Thoracic aorta (tissue), 2 donors: ENCODE data around the gene TBX4. TPM values are rescaled to one million over a fixed set of nuclear protein-coding genes. Genes with fewer than 3 reads are reported as not detected.

Source experiments
- ATAC-seq: fragments of 150-250 bp; one replicate; pipeline ENCODE4 v1.8.0; 2017; ENCODE audit warnings: low read depth; ENCODE audit not compliant: insufficient number of reproducible peaks, low FRiP score
- DNase-seq: peaks from one replicate; pipeline ENCODE4 v3.0.0-alpha.2; 2020; ENCODE audit warnings: low spot score
- H3K27ac ChIP-seq, 2 donors: fragments of 200-600 bp; sonication (generic); 1 replicate in 1 of 2; 2 replicates in 1 of 2; pipeline ENCODE4 v1.5.1; 2016; ENCODE audit warnings: mild to moderate bottlenecking in 2 of 2, moderate library complexity in 2 of 2
- H3K27me3 ChIP-seq: fragments of 200-600 bp; sonication (generic); replicated peaks from 2 replicates; pipeline ENCODE4 v1.6.0; 2016; ENCODE audit warnings: mild to moderate bottlenecking; ENCODE audit not compliant: insufficient read depth
- H3K36me3 ChIP-seq: fragments of 200-600 bp; sonication (generic); one replicate; pipeline ENCODE4 v1.5.1; 2016
- H3K4me1 ChIP-seq, 2 donors: fragments of 200-600 bp; sonication (generic); 1 replicate in 1 of 2; 2 replicates in 1 of 2; pipeline versions ENCODE4 v1.5.1 to v1.6.0; 2016; ENCODE audit warnings: low read depth in 2 of 2, mild to moderate bottlenecking in 1 of 2; ENCODE audit not compliant: control insufficient read depth in 1 of 2
- H3K4me3 ChIP-seq: fragments of 200-600 bp; sonication (generic); 2 replicates; pipeline ENCODE4 v1.5.1; 2016; ENCODE audit warnings: mild to moderate bottlenecking
- H3K9me3 ChIP-seq: fragments of 200-600 bp; sonication (generic); 2 replicates; pipeline ENCODE4 v1.5.1; 2016
- total RNA-seq, 2 donors: library from RNA; depleted of rRNA; stranded (reverse); fragments of >200 nt; gene quantifications; one replicate each; pipeline versions ENCODE4 v1.1.0 to v1.2.3, GENCODE V29; 2016
- TF ChIP-seq, protein P1 (sequence below): fragments of 200-600 bp; sonication (generic); IDR thresholded peaks from one replicate; pipeline ENCODE4 v1.5.1; 2019; ENCODE audit warnings: antibody characterized with exemption

The TBX4 gene
- total RNA-seq, 2 donors from 2014 or later: not detected

DNA sequence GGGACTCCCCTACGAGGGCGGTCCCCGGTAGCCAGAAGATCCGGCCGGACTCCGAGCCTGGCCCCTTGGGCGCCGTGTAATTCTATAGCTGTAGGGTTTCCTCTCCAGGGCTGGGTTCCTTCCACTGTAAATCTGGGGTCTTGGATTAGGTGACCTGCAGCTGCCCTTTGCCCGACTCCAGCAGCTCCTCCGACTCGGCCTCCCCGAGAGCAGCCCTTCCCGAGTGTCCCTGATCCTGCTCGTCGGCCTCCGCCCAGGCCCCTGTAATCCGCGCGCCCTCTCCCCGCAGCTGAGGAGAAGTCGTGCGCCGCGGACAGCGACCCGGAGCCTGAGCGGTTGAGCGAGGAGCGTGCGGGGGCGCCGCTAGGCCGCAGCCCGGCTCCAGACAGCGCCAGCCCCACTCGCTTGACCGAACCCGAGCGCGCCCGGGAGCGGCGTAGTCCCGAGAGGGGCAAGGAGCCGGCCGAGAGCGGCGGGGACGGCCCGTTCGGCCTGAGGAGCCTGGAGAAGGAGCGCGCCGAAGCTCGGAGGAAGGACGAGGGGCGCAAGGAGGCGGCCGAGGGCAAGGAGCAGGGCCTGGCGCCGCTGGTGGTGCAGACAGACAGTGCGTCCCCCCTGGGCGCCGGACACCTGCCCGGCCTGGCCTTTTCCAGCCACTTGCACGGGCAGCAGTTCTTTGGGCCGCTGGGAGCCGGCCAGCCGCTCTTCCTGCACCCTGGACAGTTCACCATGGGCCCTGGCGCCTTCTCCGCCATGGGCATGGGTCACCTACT is 47.1 kb upstream of the TBX4 start:
- Histone ChIP-seq H3K4me1 (peaks cover 13 to 69% of the 10 kb centered on the region in 2 donors), H3K9me3 (no peaks in the 10 kb centered on the region), H3K36me3 (peaks cover 9% of the 10 kb centered on the region), H3K27me3 (no peaks in the 10 kb centered on the region), H3K27ac (peak overlapping the region; percentile 43 to 44), H3K4me3 (peak overlapping the region; percentile 87)
- TF ChIP-seq, protein P1, sequence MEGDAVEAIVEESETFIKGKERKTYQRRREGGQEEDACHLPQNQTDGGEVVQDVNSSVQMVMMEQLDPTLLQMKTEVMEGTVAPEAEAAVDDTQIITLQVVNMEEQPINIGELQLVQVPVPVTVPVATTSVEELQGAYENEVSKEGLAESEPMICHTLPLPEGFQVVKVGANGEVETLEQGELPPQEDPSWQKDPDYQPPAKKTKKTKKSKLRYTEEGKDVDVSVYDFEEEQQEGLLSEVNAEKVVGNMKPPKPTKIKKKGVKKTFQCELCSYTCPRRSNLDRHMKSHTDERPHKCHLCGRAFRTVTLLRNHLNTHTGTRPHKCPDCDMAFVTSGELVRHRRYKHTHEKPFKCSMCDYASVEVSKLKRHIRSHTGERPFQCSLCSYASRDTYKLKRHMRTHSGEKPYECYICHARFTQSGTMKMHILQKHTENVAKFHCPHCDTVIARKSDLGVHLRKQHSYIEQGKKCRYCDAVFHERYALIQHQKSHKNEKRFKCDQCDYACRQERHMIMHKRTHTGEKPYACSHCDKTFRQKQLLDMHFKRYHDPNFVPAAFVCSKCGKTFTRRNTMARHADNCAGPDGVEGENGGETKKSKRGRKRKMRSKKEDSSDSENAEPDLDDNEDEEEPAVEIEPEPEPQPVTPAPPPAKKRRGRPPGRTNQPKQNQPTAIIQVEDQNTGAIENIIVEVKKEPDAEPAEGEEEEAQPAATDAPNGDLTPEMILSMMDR: no peak
- DNase-seq (no peak), ATAC-seq (no peak)

DNA sequence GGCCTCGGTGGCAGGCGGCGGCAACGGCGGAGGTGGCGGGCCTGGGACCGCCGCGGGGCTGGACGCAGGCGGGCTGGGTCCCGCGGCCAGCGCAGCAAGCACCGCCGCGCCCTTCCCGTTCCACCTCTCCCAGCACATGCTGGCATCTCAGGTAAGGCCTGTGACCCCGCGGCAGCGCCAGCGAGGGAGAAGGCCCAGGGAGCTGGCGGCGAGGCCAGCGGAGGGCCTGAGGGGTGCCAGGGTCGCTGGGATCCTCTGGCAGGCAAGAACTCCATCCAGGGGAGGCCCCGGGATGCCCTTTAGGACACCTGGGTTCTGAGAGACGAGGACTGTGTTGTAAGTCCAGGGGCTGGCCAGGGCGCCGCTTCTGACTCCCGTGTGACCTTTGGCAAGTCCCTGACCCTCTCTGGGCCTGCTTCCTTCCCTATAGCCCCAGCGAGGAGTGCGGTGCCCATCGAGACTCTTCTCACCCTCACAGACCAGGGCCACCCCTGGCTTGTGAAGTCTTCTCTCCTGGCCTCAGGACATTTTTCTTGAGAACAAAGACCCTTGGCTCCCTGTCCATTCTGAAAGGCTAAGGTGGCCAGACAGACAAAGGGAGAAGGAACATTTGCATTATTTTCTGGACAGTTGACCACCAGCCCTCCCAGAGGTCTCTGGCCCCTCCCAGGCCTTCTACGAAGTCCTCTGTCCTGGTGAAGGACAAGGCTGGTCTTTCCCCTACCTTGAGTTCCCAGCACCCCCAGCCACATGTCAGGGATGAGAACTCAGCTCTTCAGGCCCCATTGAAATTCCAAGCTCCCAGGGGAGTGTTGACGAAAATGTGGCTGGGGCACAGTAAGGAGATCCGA is 46.3 kb upstream of the TBX4 start:
- ATAC-seq: no peak
- DNase-seq: no peak
- peak overlapping the region; percentile 37 to 44 for H3K27ac ChIP-seq
- H3K27me3 ChIP-seq: no peaks in the 10 kb centered on the region
- H3K36me3 ChIP-seq: peaks cover 9% of the 10 kb centered on the region
- H3K4me3 ChIP-seq: no peak overlapping the region
- H3K4me1 ChIP-seq: peaks cover 18 to 74% of the 10 kb centered on the region in 2 donors
- no peaks in the 10 kb centered on the region for H3K9me3 ChIP-seq
- TF ChIP-seq, protein P1: no peak

DNA sequence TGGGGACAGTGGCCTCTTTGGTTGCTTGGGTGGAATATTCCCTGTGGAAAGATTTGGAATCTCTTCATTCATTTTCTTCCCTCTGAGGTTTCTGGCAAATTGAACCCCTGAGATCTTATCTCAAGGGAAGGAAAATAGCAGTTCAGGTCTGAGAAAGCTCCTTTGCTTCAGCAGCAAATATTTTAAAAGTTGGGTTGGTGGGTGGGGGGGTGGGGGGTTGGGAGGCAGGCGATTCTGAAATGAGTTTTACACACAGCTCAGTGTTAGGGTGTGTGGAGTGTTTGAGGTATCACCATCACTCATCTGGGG is 45.7 kb upstream of the TBX4 start:
- ATAC-seq (no peak), DNase-seq (no peak)
- H3K36me3 ChIP-seq: peaks cover 9% of the 10 kb centered on the region
- H3K4me1 ChIP-seq: peaks cover 13 to 72% of the 10 kb centered on the region in 2 donors
- TF ChIP-seq, protein P1: no peak
- H3K9me3 ChIP-seq: no peaks in the 10 kb centered on the region
- H3K4me3 ChIP-seq: no peak overlapping the region
- no peaks in the 10 kb centered on the region for H3K27me3 ChIP-seq
- H3K27ac ChIP-seq: peak overlapping the region; percentile 37 to 44

DNA sequence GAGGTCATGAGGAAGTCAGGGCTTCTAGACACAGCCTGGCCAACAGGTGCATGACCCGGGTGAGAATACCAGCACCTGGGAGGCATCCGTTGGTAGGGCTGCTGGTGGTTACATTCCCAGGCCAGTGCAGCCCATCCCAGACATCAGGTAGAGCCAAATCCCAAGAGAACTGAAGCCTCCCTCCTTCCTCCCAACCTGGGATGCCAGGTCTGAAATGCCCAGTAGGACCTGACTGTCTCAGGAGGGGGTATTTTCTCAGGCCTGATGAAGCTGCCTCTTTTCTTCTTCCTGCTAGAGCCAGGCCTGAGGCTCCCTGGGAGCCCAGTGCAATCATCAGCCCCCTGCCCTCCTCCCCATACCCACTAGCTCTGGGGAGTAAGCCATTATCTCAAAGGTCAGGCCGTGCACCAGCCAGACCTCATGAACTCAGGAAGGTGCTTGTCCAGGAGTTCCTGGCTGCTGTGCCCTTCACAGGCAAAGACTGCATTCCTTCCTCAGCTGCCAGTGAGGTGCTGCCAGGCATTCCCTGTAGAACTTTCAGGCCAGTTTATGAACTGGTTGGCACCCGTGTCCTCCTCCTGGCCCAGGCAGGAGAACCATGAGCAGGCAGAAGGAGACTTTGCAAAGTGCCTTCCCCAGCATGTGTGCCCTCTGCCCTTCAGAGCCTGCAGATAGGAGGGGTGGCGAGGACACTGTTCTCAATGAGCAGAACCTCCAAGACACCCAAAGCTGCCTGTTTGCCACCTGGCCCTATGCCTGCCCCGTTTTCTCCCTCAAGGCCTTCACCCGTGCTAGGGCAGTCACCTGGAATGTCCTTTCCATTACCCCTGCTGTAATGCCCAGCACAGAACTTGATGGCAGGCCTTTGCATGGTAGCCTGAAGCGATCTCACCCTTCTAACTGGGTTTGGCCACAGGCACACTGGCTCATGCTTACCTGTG is 45.0 kb upstream of the TBX4 start:
- no peak for ATAC-seq

More for the DNA sequence above, 45.0 kb upstream of the TBX4 start:
- TF ChIP-seq, protein P1: no peak
- H3K36me3 ChIP-seq: peaks cover 9% of the 10 kb centered on the region
- peaks cover 12 to 72% of the 10 kb centered on the region in 2 donors for H3K4me1 ChIP-seq
- H3K9me3 ChIP-seq: no peaks in the 10 kb centered on the region
- peak overlapping the region in 1 of 2 donors; percentile 25 for H3K27ac ChIP-seq
- no peaks in the 10 kb centered on the region for H3K27me3 ChIP-seq
- no peak overlapping the region for H3K4me3 ChIP-seq
- DNase-seq: no peak
